Aorta (tissue), 5 donors: Measurements from ENCODE around the gene PGRMC1. TPM values are rescaled to one million over a fixed set of nuclear protein-coding genes. Genes with fewer than 3 reads are reported as not detected.
"Not testable (repeated sequence)": the region's sequence is repeated elsewhere in the genome, so short reads cannot be mapped to it uniquely, and the experiment has no call there.

Experiments used
- ATAC-seq: fragments of 200-7000 bp; cut with Tn5 transposase; one replicate; pipeline ENCODE4 v1.9.1; 2022; ENCODE audit warnings: moderate library complexity; ENCODE audit not compliant: low FRiP score
- DNase-seq, 2 donors: peaks; one replicate each; pipeline ENCODE4 v3.0.0-alpha.2; 2020
- H3K27ac ChIP-seq, 2 donors: one replicate each; pipeline ENCODE4 v1.5.1; 2013; ENCODE audit warnings: low read length in 2 of 2, mild to moderate bottlenecking in 2 of 2, moderate library complexity in 2 of 2, control low read depth in 1 of 2, inconsistent platforms in 1 of 2, low read depth in 1 of 2
- H3K27me3 ChIP-seq, 2 donors: one replicate each; pipeline ENCODE4 v1.6.1; 2013; ENCODE audit warnings: control low read depth in 1 of 2, low read length in 1 of 2, mild to moderate bottlenecking in 1 of 2, moderate library complexity in 1 of 2; ENCODE audit not compliant: insufficient read depth in 2 of 2, control insufficient read depth in 1 of 2
- H3K36me3 ChIP-seq, 2 donors: one replicate each; pipeline ENCODE4 v1.6.1; 2013; ENCODE audit warnings: control low read depth in 1 of 2, low read length in 1 of 2, mild to moderate bottlenecking in 1 of 2; ENCODE audit not compliant: insufficient read depth in 2 of 2, control insufficient read depth in 1 of 2
- H3K4me1 ChIP-seq, 2 donors: one replicate each; pipeline ENCODE4 v1.6.1; 2013; ENCODE audit warnings: low read length in 2 of 2, control low read depth in 1 of 2, mild to moderate bottlenecking in 1 of 2, moderate library complexity in 1 of 2; ENCODE audit not compliant: insufficient read depth in 2 of 2, control insufficient read depth in 1 of 2
- H3K4me3 ChIP-seq, 2 donors: one replicate each; pipeline ENCODE4 v1.5.1; 2013; ENCODE audit warnings: low read length in 2 of 2, control low read depth in 1 of 2, mild to moderate bottlenecking in 1 of 2
- H3K9me3 ChIP-seq: one replicate; pipeline ENCODE4 v1.6.1; 2013; ENCODE audit warnings: mild to moderate bottlenecking, low read length; ENCODE audit not compliant: control insufficient read depth
- WGBS, 2 donors: extraction: QIAGEN DNeasy Blood & Tissue Kit; methylation state at CpG; one replicate each; pipeline ENCODE4 v1.1.7; 2013; 5-methylcytosine and 5-hydroxymethylcytosine counted together
- intact Hi-C, 2 donors: fragments of 100-400 bp; cut with DNase I; formaldehyde crosslinking; loops; one replicate each; pipeline versions ENCODE4 v1.14.2 to v1.15.0; 2022
- polyA plus RNA-seq, 2 donors: library from polyadenylated mRNA; stranded (reverse); fragments of 200-250 nt; gene quantifications; one replicate each; pipeline ENCODE4 v1.2.3, GENCODE V29; 2013
- total RNA-seq, 2 donors: library from RNA; stranded (reverse); fragmentation: NEBNext Ultra II Directional; extraction: Animal tissue kit (Norgen Biotek cat#: 25700); gene quantifications; one replicate each; pipeline ENCODE4 v1.2.1, GENCODE V29; 2021
- donor health status: healthy with polysubstance abuse.
- donor health status: Bipolar disorder and iron deficiency.
- donor health status: DM: no; HTN: no; CAD: no.
- donor health status: DM: no; HTN: no; CAD: no.
- donor health status: DM: yes; HTN: yes; CAD: no.

PGRMC1 gene
- total and polyA plus RNA-seq, 4 donors, result 64.9 to 92.8 (median 84.8) TPM

DNA sequence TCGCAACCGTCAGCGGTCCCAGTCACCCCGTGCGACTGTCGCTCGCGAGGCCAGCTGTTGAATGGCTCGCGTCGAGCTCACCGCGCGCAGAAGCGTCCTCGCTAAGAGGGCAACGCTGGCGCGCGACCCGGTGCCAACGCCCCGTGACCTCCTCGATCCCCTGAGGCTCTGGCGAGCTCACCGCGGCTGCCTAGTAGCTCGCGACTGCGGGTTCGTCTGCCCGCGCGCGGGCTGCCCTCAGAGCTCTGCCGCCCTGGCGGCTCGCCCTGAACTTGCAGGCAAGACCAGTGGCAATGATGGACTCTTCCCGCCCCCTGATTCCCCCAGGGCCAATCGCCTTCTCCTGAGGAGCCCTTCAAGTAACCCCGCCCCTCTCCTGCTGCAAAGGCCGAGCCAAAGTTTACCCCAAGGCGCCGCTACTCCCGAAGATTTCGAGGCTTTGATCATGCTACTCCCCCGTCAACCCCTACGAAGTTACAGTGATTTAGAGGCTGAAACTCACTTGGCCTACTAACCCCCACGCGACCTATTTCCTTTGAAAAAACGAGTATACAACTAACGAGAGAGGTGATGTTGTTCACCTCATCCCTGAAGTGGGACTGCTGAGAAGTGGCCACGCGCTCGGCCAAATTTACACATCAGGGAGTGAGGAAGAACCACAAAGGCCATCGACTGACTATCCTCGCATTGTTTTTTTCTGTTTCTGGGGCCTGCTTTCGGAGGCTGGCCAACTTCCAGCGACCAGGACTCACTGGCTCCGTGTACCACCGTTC is 37.5 kb downstream of the PGRMC1 start:
- Histone ChIP-seq H3K36me3 (no peaks in the 10 kb centered on the region), H3K4me1 (no peaks in the 10 kb centered on the region), H3K27me3 (no peaks in the 10 kb centered on the region), H3K9me3 (no peaks in the 10 kb centered on the region), H3K4me3 (no peak overlapping the region), H3K27ac (no peak overlapping the region)
- intact Hi-C loops, result loop anchor here in 1 of 2 donors (5.0 kb wide), 1 partner anchor 156 kb away; no protein-coding TSS in a partner anchor
- ATAC-seq (peak; percentile 62), DNase-seq (peak; percentile 62 to 77)
- 5 to 34% methylated on average over 54 to 61 of the region's 61 CpGs for WGBS, 2 donors

DNA sequence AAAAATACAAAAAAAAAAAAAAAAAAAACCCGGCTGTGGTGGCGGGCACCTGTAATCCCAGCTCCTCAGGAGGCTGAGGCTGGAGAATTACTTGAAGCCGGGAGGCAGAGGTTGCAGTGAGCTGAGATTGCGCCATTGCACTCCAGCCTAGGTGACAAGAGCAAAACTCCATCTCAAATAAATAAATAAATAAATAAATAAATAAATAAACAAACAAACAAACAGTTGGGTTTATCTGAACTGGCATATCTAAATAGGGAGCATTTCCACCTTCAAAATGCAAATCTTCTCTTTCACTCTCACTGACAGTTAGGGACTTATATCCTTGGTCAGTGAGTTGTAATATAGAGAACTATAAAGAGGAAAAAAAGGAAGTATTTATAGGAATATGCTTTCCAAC is 46.3 kb downstream of the PGRMC1 start:
- H3K4me1 ChIP-seq, H3K27me3 ChIP-seq, intact Hi-C loops, H3K9me3 ChIP-seq, H3K27ac ChIP-seq, H3K36me3 ChIP-seq, ATAC-seq, DNase-seq, H3K4me3 ChIP-seq: not testable (repeated sequence)
- WGBS, 2 donors, result 88 to 93% methylated on average over 4 of the region's 4 CpGs

GRCh38 chrX:119288890-119289393 is 52.9 kb downstream of the PGRMC1 start:
- intact Hi-C loops, result no loop called here
- ATAC-seq, result no peak
- DNase-seq, result no peak
- 54 to 73% methylated on average over 4 of the region's 4 CpGs for WGBS, 2 donors
- no peak overlapping the region for H3K27ac ChIP-seq
- H3K4me1 ChIP-seq, result no peaks in the 10 kb centered on the region
- no peak overlapping the region for H3K4me3 ChIP-seq
- H3K27me3 ChIP-seq, result no peaks in the 10 kb centered on the region
- no peaks in the 10 kb centered on the region for H3K9me3 ChIP-seq
- no peaks in the 10 kb centered on the region for H3K36me3 ChIP-seq

GRCh38 chrX:119290476-119290875 is 54.4 kb downstream of the PGRMC1 start:
- intact Hi-C loops, result no loop called here
- no peak for DNase-seq
- Histone ChIP-seq H3K27me3 (no peaks in the 10 kb centered on the region), H3K27ac (no peak overlapping the region), H3K36me3 (no peaks in the 10 kb centered on the region), H3K9me3 (no peaks in the 10 kb centered on the region), H3K4me3 (no peak overlapping the region), H3K4me1 (no peaks in the 10 kb centered on the region)
- ATAC-seq, result no peak

- H3K4me3 ChIP-seq, H3K27me3 ChIP-seq, H3K27ac ChIP-seq, intact Hi-C loops, H3K36me3 ChIP-seq, ATAC-seq, DNase-seq, H3K9me3 ChIP-seq, H3K4me1 ChIP-seq: not testable (repeated sequence)
- WGBS, 2 donors, result 36 to 68% methylated on average over 2 of the region's 2 CpGs
Observed at GRCh38 chrX:119291246-119291645, 55.2 kb downstream of the PGRMC1 start.

DNA sequence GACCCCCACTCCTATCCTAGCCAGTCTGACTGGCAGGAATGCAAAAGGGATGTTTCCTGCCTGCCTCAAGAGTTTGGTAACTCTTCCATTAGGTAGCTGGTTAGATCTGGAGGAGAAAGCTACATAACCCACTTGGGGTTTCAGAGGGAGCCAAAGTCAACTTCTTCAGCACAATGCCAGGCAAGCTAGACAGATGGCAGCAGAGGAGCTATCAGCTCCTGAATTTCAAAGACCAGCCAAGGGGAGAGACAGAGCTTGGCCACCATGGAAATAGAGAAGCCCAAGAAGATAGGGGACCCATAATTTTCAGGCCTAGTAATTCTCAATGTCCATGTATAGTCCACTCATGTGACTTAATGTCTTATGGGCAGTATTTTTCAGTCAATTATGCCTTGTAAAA is 56.4 kb downstream of the PGRMC1 start:
- no peak overlapping the region for H3K4me3 ChIP-seq
- intact Hi-C loops, result no loop called here
- H3K27ac ChIP-seq, result no peak overlapping the region
- H3K4me1 ChIP-seq, result no peaks in the 10 kb centered on the region
- no peak for ATAC-seq
- DNase-seq, result no peak
- H3K27me3 ChIP-seq, result no peaks in the 10 kb centered on the region
- no peaks in the 10 kb centered on the region for H3K9me3 ChIP-seq
- no peaks in the 10 kb centered on the region for H3K36me3 ChIP-seq

Other genes starting within 250 kb of the PGRMC1 start
- not detected for gene CT47C1, start 163.3 kb upstream of the PGRMC1 start, total RNA-seq
- gene CT47C1, start 163.3 kb upstream of the PGRMC1 start, polyA plus RNA-seq, result not detected
- gene KIAA1210, start 108.5 kb upstream of the PGRMC1 start, total RNA-seq, result not detected
- not detected for gene KIAA1210, start 108.5 kb upstream of the PGRMC1 start, polyA plus RNA-seq
- 10 to 100 TPM; 11.6 to 13.2 TPM for gene SLC25A43, start 163.1 kb downstream of the PGRMC1 start, total RNA-seq
- gene SLC25A43, start 163.1 kb downstream of the PGRMC1 start, polyA plus RNA-seq, result 10 to 100 TPM; 10.2 to 14.1 TPM
- 100 to 1,000 TPM; 103 to 133 TPM for gene SLC25A5, start 232.2 kb downstream of the PGRMC1 start, total RNA-seq
- gene SLC25A5, start 232.2 kb downstream of the PGRMC1 start, polyA plus RNA-seq, result 100 to 1,000 TPM; 155 to 392 TPM